Endothelial cell (in vitro differentiated cells): ENCODE results near the gene AFF1. TPM values are rescaled to one million over a fixed set of nuclear protein-coding genes. Genes with fewer than 3 reads are reported as not detected.
"Not testable (repeated sequence)": the region's sequence is repeated elsewhere in the genome, so short reads cannot be mapped to it uniquely, and the experiment has no call there.

Experiments
- DNase-seq: peaks from one replicate; pipeline ENCODE4 v3.0.0; 2021; ENCODE audit warnings: low spot score
- H3K27ac Mint-ChIP-seq: one replicate; pipeline ENCODE4 v1.8.0; 2021; ENCODE audit warnings: mixed read lengths, inconsistent platforms; ENCODE audit not compliant: unreplicated experiment
- H3K27me3 Mint-ChIP-seq: one replicate; pipeline ENCODE4 v1.8.0; 2021; ENCODE audit warnings: mild to moderate bottlenecking, moderate library complexity, mixed read lengths, inconsistent platforms; ENCODE audit not compliant: unreplicated experiment
- H3K36me3 Mint-ChIP-seq: one replicate; pipeline ENCODE4 v1.8.0; 2021; ENCODE audit warnings: mild to moderate bottlenecking, low read depth, mixed read lengths, inconsistent platforms; ENCODE audit not compliant: unreplicated experiment
- H3K4me1 Mint-ChIP-seq: one replicate; pipeline ENCODE4 v1.8.0; 2021; ENCODE audit warnings: mild to moderate bottlenecking, mixed read lengths, inconsistent platforms; ENCODE audit not compliant: unreplicated experiment
- H3K4me3 Mint-ChIP-seq: one replicate; pipeline ENCODE4 v1.8.0; 2021; ENCODE audit warnings: mild to moderate bottlenecking, mixed read lengths, inconsistent platforms; ENCODE audit not compliant: unreplicated experiment
- H3K9me3 Mint-ChIP-seq: one replicate; pipeline ENCODE4 v1.8.0; 2021; ENCODE audit warnings: mixed read lengths, inconsistent platforms; ENCODE audit not compliant: unreplicated experiment
- total RNA-seq: library from RNA; stranded (reverse); fragmentation: NEBNext Ultra II Directional; extraction: Animal tissue kit (Norgen Biotek cat#: 25700); gene quantifications from one replicate; pipeline ENCODE4 v1.2.1, GENCODE V29; 2021; ENCODE audit not compliant: unreplicated experiment
- TF ChIP-seq, protein P1 (sequence below): fragments of 200-600 bp; sonication (generic); IDR thresholded peaks from one replicate; pipeline ENCODE4 v1.5.0; 2021; ENCODE audit warnings: antibody characterized with exemption; ENCODE audit not compliant: unreplicated experiment

The AFF1 gene
- total RNA-seq, 1 donor from 2014 or later: 93.1 TPM

DNA sequence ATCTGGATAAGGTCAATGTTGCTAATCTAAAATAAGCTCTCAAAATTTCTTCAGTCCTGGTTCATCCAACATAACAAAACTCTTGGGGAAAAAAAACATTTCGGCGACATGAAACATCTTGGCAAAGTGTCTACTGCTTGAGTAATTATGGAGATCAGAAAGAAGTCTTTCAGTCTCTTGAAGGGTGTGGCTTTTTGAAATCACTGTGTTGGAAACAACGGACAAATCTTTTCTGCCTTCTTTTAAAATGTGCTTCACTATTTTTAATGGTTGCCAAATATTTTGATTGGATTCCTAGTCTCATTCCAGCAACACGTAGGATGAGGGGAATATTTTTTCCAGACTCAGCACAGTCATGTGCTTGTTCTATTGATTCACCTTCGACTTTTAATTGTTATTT, 147.0 kb downstream of the AFF1 start:
- TF ChIP-seq, protein P1, sequence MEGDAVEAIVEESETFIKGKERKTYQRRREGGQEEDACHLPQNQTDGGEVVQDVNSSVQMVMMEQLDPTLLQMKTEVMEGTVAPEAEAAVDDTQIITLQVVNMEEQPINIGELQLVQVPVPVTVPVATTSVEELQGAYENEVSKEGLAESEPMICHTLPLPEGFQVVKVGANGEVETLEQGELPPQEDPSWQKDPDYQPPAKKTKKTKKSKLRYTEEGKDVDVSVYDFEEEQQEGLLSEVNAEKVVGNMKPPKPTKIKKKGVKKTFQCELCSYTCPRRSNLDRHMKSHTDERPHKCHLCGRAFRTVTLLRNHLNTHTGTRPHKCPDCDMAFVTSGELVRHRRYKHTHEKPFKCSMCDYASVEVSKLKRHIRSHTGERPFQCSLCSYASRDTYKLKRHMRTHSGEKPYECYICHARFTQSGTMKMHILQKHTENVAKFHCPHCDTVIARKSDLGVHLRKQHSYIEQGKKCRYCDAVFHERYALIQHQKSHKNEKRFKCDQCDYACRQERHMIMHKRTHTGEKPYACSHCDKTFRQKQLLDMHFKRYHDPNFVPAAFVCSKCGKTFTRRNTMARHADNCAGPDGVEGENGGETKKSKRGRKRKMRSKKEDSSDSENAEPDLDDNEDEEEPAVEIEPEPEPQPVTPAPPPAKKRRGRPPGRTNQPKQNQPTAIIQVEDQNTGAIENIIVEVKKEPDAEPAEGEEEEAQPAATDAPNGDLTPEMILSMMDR: no peak
- Mint-ChIP-seq H3K27me3 (peaks cover 3% of the 10 kb centered on the region), H3K27ac (no peak overlapping the region), H3K4me1 (peaks cover 26% of the 10 kb centered on the region), H3K36me3 (peaks cover 5% of the 10 kb centered on the region), H3K9me3 (no peaks in the 10 kb centered on the region), H3K4me3 (no peak overlapping the region)
- DNase-seq: no peak

DNA sequence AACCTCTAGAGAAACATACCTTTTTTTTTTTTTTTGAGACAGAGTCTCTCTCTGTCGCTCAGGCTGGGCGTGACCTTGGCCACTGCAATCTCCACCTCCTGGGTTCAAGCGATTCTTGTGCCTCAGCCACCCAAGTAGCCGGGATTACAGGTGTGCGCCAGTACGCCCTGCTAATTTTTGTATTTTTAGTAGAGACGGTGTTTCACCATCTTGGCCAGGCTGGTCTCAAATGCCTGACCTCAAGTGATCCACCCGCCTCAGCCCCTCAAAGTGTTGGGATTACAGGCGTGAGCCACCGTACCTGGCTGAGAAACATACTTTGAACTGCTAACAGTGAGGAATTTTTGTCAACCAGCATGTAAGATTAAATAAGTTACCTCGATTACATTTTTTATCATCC, 150.9 kb downstream of the AFF1 start:
- not testable (repeated sequence) for DNase-seq, H3K36me3 Mint-ChIP-seq, H3K9me3 Mint-ChIP-seq, H3K27ac Mint-ChIP-seq, H3K27me3 Mint-ChIP-seq, H3K4me3 Mint-ChIP-seq
- H3K4me1 Mint-ChIP-seq: peaks cover 43% of the 10 kb centered on the region

DNA sequence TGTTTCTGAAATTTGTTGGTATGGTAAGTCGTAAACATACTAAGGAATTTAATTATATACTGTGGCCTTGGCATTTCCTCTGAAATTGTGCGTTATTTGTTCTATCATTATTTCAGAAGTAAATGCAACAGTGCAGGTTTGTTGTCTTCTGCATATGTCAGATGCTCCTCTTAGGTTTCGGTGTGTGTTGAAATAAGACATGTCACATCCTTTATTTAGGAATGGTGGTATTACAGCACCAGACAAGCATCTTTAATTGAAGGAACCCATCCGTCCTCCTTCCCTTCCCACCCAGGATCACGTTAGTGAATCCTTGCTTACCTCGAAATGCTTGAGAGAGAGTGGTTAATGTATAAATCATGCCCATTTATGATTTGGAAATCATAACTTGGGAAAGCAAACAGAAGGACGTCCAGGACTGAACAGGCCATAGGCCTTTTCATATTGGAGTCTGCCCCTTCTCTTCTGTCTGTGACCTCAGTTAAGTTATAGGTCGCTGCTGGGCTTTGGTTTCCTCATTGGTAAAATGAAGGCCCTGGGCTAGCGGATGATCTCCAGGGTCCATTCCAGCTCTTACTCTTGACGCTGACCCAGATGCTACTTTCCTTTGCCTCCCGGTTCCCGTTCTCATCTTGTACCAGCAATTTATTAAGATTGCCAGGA, 151.5 kb downstream of the AFF1 start:
- Mint-ChIP-seq H3K4me1 (peaks cover 43% of the 10 kb centered on the region), H3K27me3 (peaks cover 5% of the 10 kb centered on the region), H3K4me3 (no peak overlapping the region), H3K27ac (peak overlapping the region; percentile 11), H3K36me3 (peaks cover 10% of the 10 kb centered on the region), H3K9me3 (no peaks in the 10 kb centered on the region)
- TF ChIP-seq, protein P1: no peak
- no peak for DNase-seq

DNA sequence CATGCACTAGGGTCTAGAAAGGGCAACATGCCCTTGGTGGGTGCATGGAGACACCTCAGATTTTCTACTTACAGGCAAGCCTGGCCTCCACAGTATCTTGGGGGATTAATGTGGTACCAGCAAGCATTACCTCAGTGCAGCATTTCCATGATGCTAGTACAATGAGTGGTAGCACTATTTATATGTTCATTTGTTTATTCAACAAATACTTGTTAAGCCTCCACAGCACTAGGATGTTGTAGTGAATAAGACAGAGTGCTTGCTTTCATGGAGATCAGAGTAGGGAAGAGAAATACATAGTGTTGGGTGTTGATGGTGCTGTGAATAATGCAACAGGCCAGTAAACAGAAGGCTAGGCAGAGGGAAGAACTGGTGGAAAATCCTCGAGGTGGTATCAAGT, 152.2 kb downstream of the AFF1 start:
- Mint-ChIP-seq H3K36me3 (peaks cover 10% of the 10 kb centered on the region), H3K27me3 (peaks cover 5% of the 10 kb centered on the region), H3K4me1 (peaks cover 43% of the 10 kb centered on the region), H3K9me3 (no peaks in the 10 kb centered on the region), H3K4me3 (peak overlapping the region; percentile 12), H3K27ac (peak overlapping the region; percentile 11)
- TF ChIP-seq, protein P1: no peak
- DNase-seq: no peak

DNA sequence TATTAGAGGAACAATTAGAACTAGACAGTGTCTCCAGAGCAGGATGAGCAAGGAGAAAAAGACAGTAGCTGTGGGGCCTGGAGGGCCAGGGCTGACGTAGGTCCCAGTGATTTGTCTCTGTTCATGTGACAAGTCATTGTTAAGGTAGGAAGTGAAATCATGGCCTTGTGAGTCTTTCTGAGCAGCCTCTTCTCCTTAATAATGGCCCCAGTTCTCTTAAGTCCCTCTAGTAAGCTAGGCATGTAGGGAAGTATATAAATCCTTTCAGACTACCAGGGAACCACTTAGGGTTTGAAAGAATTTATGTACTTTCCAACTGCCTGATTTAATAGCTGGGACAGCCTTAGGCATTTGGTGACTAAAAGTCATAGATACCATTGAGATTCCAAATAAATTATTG, 152.6 kb downstream of the AFF1 start:
- H3K27ac Mint-ChIP-seq: peak overlapping the region; percentile 3
- peaks cover 10% of the 10 kb centered on the region for H3K36me3 Mint-ChIP-seq
- TF ChIP-seq, protein P1: no peak
- no peak for DNase-seq
- H3K27me3 Mint-ChIP-seq: peaks cover 5% of the 10 kb centered on the region
- H3K4me3 Mint-ChIP-seq: no peak overlapping the region
- H3K4me1 Mint-ChIP-seq: peaks cover 43% of the 10 kb centered on the region
- no peaks in the 10 kb centered on the region for H3K9me3 Mint-ChIP-seq
